ENCODE measurements around the gene ANOS1. TPM values are rescaled to one million over a fixed set of nuclear protein-coding genes. Genes with fewer than 3 reads are reported as not detected.

ANOS1 gene
- total RNA-seq, 2 donors from 2014 or later: 3.6 to 6.0 TPM

DNA sequence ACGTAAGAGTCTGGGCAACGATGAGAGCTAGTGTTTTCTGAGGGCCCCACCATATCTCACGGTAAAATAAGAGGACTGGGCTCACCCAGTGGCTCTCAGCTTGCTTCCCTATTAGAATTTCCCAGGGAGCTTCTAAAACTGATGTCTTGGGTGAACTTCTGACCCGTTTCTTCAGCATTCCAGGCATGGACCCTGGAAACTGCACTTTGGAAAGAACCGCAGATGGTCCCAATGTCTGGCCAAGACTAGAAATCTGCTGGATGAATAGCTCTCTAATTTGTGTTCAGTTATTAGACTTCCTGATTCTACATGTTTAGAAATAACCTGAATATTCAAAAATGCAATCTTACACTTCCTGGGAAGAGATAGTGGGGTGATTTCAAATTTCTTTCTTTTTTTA, 127.8 kb downstream of the ANOS1 start:
- Histone ChIP-seq H3K27me3 (no peaks in the 10 kb centered on the region), H3K27ac (no peak overlapping the region), H3K4me1 (no peaks in the 10 kb centered on the region), H3K4me3 (no peak overlapping the region), H3K36me3 (no peaks in the 10 kb centered on the region), H3K9me3 (no peaks in the 10 kb centered on the region)
- DNase-seq (ENCODE audit: low spot score): no peak
- TF ChIP-seq CTCF (IDR thresholded peaks at IDR 0.05): no peak

DNA sequence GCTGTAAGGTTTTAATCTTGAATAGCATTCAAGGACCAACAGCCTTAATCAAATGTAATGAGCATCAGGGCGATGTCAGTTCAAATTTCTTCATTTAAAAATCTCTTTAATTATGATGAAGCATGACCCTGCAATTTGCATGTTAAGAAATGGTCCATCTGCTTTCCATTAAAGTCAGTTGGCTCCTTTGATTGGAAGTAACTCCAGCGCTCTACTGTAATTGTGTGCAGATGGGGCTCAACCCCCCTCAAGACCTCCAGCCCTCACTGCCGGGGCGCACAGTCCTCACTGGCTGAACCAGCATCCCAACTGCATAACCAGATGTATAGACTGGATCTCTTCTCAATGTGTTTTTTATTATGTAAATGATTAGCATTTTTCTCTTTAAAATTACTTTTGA, 140.4 kb downstream of the ANOS1 start:
- Histone ChIP-seq H3K27ac (no peak overlapping the region), H3K27me3 (no peaks in the 10 kb centered on the region), H3K36me3 (no peaks in the 10 kb centered on the region), H3K4me3 (no peak overlapping the region), H3K4me1 (no peaks in the 10 kb centered on the region), H3K9me3 (no peaks in the 10 kb centered on the region)
- no peak for TF ChIP-seq CTCF (IDR thresholded peaks at IDR 0.05)
- DNase-seq (ENCODE audit: low spot score): no peak

GRCh38 chrX:8586953-8587352, 145.0 kb downstream of the ANOS1 start:
- no peak for TF ChIP-seq CTCF (IDR thresholded peaks at IDR 0.05)
- Histone ChIP-seq H3K36me3 (no peaks in the 10 kb centered on the region), H3K4me1 (no peaks in the 10 kb centered on the region), H3K9me3 (no peaks in the 10 kb centered on the region), H3K27me3 (no peaks in the 10 kb centered on the region), H3K4me3 (no peak overlapping the region), H3K27ac (no peak overlapping the region)
- DNase-seq (ENCODE audit: low spot score): no peak

DNA sequence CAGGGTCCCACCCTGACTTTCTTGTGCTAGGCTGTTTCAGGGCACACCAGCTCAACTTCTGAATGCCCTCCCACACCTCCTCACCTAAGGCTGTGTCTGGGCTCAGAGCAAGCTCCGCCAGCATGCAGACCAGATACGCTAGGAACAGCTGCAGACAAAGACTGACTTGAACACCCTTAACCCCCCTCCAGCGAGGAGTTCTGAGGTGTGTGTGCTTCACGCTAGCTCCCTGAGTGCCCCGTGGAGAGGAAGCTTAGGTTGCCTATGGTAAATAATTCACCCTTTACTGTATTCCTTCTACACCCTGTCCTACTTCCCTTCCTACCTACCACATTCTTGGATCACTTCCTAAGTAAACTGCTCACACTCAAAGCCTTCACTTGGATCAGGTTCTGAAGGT, 152.3 kb downstream of the ANOS1 start:
- TF ChIP-seq CTCF (IDR thresholded peaks at IDR 0.05): no peak
- Histone ChIP-seq H3K36me3 (no peaks in the 10 kb centered on the region), H3K4me1 (no peaks in the 10 kb centered on the region), H3K27me3 (no peaks in the 10 kb centered on the region), H3K27ac (no peak overlapping the region), H3K9me3 (no peaks in the 10 kb centered on the region), H3K4me3 (no peak overlapping the region)
- DNase-seq (ENCODE audit: low spot score): no peak

DNA sequence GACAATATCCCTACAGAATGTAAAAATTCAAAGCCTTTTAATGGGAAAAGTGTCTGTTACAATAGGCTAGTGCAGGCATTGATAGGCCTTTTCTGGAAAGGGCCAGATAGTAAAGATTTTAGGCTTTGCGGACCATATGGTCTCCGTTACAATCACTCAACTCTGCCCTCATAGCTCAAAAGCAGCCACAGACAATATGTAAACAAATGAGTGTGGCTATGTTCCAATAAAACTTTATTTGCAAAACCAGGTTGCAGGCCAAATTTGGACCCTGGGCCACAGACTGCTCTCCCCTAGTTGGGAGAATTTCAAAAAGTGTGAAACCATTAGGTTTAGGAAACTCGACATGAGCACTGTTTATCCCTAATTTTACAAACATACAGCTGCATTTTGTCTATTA, 155.1 kb downstream of the ANOS1 start:
- no peaks in the 10 kb centered on the region for H3K36me3 ChIP-seq
- H3K27ac ChIP-seq: no peak overlapping the region
- no peaks in the 10 kb centered on the region for H3K27me3 ChIP-seq
- DNase-seq (ENCODE audit: low spot score): no peak
- no peaks in the 10 kb centered on the region for H3K9me3 ChIP-seq
- H3K4me1 ChIP-seq: no peaks in the 10 kb centered on the region
- TF ChIP-seq CTCF (IDR thresholded peaks at IDR 0.05): no peak
- H3K4me3 ChIP-seq: no peak overlapping the region

DNA sequence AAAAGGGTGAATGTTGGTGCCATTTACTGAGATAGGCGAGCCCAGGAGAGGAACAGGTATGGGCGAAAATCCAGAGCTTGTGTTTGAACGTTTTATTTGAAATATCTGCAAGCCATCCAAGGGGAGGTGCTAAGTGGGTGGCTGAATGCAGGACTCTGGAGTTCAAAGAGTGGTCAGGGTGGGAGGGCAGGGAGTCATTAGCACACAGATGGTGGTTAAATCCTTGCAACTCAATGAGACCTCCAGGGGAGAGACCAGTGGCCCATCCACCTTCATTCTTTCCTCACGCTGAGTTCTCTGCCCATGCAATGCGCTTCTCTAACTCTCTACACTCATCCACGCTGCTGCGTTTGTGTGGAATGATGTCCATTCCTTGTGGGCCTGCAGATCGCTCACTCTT, 166.2 kb downstream of the ANOS1 start:
- no peak for DNase-seq (ENCODE audit: low spot score)
- Histone ChIP-seq H3K36me3 (no peaks in the 10 kb centered on the region), H3K9me3 (no peaks in the 10 kb centered on the region), H3K4me3 (no peak overlapping the region), H3K4me1 (no peaks in the 10 kb centered on the region), H3K27me3 (no peaks in the 10 kb centered on the region), H3K27ac (no peak overlapping the region)
- TF ChIP-seq CTCF (IDR thresholded peaks at IDR 0.05): no peak
